ENCODE measurements around the gene FAM163A. TPM values are rescaled to one million over a fixed set of nuclear protein-coding genes. Genes with fewer than 3 reads are reported as not detected.

Gene FAM163A
- total RNA-seq, 5 donors from 2014 or later (not counting 1 experiment from before 2014, with no cell fraction given): 0.25 TPM; not detected in 4

DNA sequence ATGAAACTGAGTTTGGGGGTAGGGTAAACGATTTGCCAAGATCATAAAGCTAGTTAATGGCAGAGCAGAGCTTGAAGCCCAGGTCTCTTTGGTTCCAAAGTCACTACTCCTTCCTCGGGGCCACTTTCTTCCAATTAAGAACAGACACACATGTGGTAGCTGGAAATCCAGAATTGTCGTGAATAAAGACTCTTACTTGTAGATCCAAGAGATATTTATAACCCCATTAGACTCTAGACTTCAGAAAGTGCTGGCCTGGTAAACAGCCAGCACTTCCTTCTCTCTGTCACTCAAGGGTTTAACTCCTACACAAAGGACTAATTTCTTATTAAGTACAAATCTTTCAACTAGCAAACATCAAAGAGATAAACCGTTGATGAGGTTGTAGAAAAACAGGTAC, 2.7 kb downstream of the FAM163A start:
- no peaks in the 10 kb centered on the region for H3K36me3 ChIP-seq (ENCODE audit: control insufficient read depth in 2 of 2, extremely low read depth in 1 of 2, insufficient read depth in 1 of 2, low read length in 1 of 2)
- H3K27ac Mint-ChIP-seq: no peak overlapping the region
- no peak overlapping the region for H3K4me3 Mint-ChIP-seq
- no peak overlapping the region for H3K4me3 ChIP-seq (ENCODE audit: control insufficient read depth in 1 of 2, extremely low read depth in 1 of 2, low read length in 1 of 2)
- ChIA-PET CTCF (interaction anchor here in 1 of 2 donors (0.5 kb wide), 1 partner anchor 69 kb away, joined by 4 read pairs; no protein-coding TSS in a partner anchor), POLR2A (no interaction called here)
- ATAC-seq (replicated peaks in 1 of 4) (no peak), DNase-seq (no peak)
- H3K4me1 ChIP-seq (ENCODE audit: control insufficient read depth in 1 of 2, extremely low read depth in 1 of 2, insufficient read depth in 2 of 2, low read length in 2 of 2): peaks cover 0 to 6% of the 10 kb centered on the region in 2 experiments
- peaks cover 9 to 13% (median 12%) of the 10 kb centered on the region in 3 donors for H3K4me1 Mint-ChIP-seq
- no peaks in the 10 kb centered on the region for H3K9me3 Mint-ChIP-seq
- H3K27me3 ChIP-seq (replicated peaks in 1 of 2; ENCODE audit: control insufficient read depth in 2 of 2, extremely low read depth in 1 of 2, insufficient read depth in 2 of 2, low read length in 1 of 2): peaks cover 29 to 32% of the 10 kb centered on the region in 2 experiments
- no peak overlapping the region for H3K27ac ChIP-seq (ENCODE audit: low read length)
- no peaks in the 10 kb centered on the region for H3K9me3 ChIP-seq
- no peaks in the 10 kb centered on the region for H3K36me3 Mint-ChIP-seq
- peaks cover 57 to 62% of the 10 kb centered on the region in 2 donors for H3K27me3 Mint-ChIP-seq
- 60% methylated on average over 2 of the region's 4 CpGs for WGBS (ENCODE audit: insufficient coverage)

DNA sequence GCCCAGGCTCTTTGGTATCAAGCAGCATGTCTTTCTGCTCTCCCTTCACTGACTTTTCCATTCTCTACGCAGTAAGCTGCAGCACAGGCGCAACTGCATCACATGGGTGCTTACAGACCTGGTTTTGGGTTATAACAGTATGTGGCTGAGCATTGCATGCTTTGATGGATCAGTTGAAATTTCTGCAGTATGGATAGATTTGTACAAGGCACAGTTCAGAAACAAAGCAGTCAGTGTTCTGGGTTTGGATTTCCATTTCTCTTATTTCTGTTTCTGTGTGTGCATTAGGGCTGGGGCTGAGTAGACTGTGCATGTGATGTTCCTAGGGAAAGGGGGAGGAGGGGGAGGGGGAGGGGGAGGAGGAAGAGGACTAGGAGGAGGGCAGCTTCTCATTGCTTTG, 4.5 kb downstream of the FAM163A start:
- Mint-ChIP-seq H3K27me3 (peaks cover 39 to 44% of the 10 kb centered on the region in 2 donors), H3K4me3 (no peak overlapping the region), H3K36me3 (no peaks in the 10 kb centered on the region), H3K9me3 (no peaks in the 10 kb centered on the region), H3K4me1 (peaks cover 4 to 7% (median 4%) of the 10 kb centered on the region in 3 donors), H3K27ac (no peak overlapping the region)
- H3K36me3 ChIP-seq (ENCODE audit: control insufficient read depth in 2 of 2, extremely low read depth in 1 of 2, insufficient read depth in 1 of 2, low read length in 1 of 2): no peaks in the 10 kb centered on the region
- ATAC-seq (replicated peaks in 1 of 4) (no peak), DNase-seq (no peak)
- H3K4me3 ChIP-seq (ENCODE audit: control insufficient read depth in 1 of 2, extremely low read depth in 1 of 2, low read length in 1 of 2): no peak overlapping the region
- H3K27ac ChIP-seq (ENCODE audit: low read length): no peak overlapping the region
- H3K27me3 ChIP-seq (replicated peaks in 1 of 2; ENCODE audit: control insufficient read depth in 2 of 2, extremely low read depth in 1 of 2, insufficient read depth in 2 of 2, low read length in 1 of 2): peaks cover 11 to 28% of the 10 kb centered on the region in 2 experiments
- H3K9me3 ChIP-seq: no peaks in the 10 kb centered on the region
- CTCF ChIA-PET: interaction anchor here in 1 of 2 donors (0.6 kb wide), 1 partner anchor 33 kb away, joined by 3 read pairs; no protein-coding TSS in a partner anchor
- no CpG with 5 or more reads among the region's 2 CpGs for WGBS (ENCODE audit: insufficient coverage)
- POLR2A ChIA-PET: no interaction called here
- H3K4me1 ChIP-seq (ENCODE audit: control insufficient read depth in 1 of 2, extremely low read depth in 1 of 2, insufficient read depth in 2 of 2, low read length in 2 of 2): peaks cover 0 to 5% of the 10 kb centered on the region in 2 experiments

GRCh38 chr1:179748772-179749171, 5.7 kb downstream of the FAM163A start:
- CTCF ChIA-PET: no interaction called here
- ATAC-seq (replicated peaks in 1 of 4): no peak
- no peak overlapping the region for H3K27ac Mint-ChIP-seq
- POLR2A ChIA-PET: no interaction called here
- H3K36me3 Mint-ChIP-seq: no peaks in the 10 kb centered on the region
- no peaks in the 10 kb centered on the region for H3K36me3 ChIP-seq (ENCODE audit: control insufficient read depth in 2 of 2, extremely low read depth in 1 of 2, insufficient read depth in 1 of 2, low read length in 1 of 2)
- peaks cover 10 to 22% of the 10 kb centered on the region in 2 experiments for H3K27me3 ChIP-seq (replicated peaks in 1 of 2; ENCODE audit: control insufficient read depth in 2 of 2, extremely low read depth in 1 of 2, insufficient read depth in 2 of 2, low read length in 1 of 2)
- no CpG with 5 or more reads among the region's 4 CpGs for WGBS (ENCODE audit: insufficient coverage)
- H3K9me3 ChIP-seq: no peaks in the 10 kb centered on the region
- peaks cover 39 to 41% of the 10 kb centered on the region in 2 donors for H3K27me3 Mint-ChIP-seq
- DNase-seq: no peak
- no peak overlapping the region for H3K4me3 ChIP-seq (ENCODE audit: control insufficient read depth in 1 of 2, extremely low read depth in 1 of 2, low read length in 1 of 2)
- peaks cover 0 to 3% (median 0%) of the 10 kb centered on the region in 3 donors for H3K4me1 Mint-ChIP-seq
- no peaks in the 10 kb centered on the region for H3K9me3 Mint-ChIP-seq
- H3K4me1 ChIP-seq (ENCODE audit: control insufficient read depth in 1 of 2, extremely low read depth in 1 of 2, insufficient read depth in 2 of 2, low read length in 2 of 2): no peaks in the 10 kb centered on the region
- H3K27ac ChIP-seq (ENCODE audit: low read length): no peak overlapping the region
- H3K4me3 Mint-ChIP-seq: no peak overlapping the region

- CTCF ChIA-PET: interaction anchor here in 1 of 2 donors (0.6 to 0.9 kb wide), 2 partner anchors 44 to 398 kb away, joined by 3 read pairs; no protein-coding TSS in a partner anchor
- 29% methylated on average over 1 of the region's 1 CpG for WGBS (ENCODE audit: insufficient coverage)
- H3K9me3 ChIP-seq: no peaks in the 10 kb centered on the region
Measured at GRCh38 chr1:179750630-179751029, 7.5 kb downstream of the FAM163A start.

DNA sequence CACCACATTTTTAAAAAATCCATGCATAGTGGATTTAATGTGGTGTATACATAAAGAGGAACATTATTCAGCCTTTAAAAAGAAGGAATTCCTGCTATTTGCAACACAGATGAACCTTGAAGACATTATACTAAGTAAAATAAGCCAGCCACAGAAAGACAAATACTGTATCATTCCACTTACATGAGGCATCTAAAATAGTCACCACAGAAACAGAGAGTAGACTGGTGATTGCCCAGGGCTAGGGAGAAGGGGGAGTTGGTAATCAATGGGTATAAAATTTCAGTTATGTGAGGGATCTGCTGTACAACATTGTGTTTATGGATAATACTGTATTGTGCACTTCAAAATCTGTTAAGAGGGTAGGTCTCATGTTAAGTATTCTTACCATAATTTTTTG, 10.0 kb downstream of the FAM163A start:
- H3K27me3 Mint-ChIP-seq: peaks cover 10 to 11% of the 10 kb centered on the region in 2 donors
- ChIA-PET POLR2A (no interaction called here), CTCF (no interaction called here)
- Histone ChIP-seq H3K27me3 (replicated peaks in 1 of 2; ENCODE audit: control insufficient read depth in 2 of 2, extremely low read depth in 1 of 2, insufficient read depth in 2 of 2, low read length in 1 of 2) (peaks cover 0 to 4% of the 10 kb centered on the region in 2 experiments), H3K27ac (ENCODE audit: low read length) (no peak overlapping the region), H3K9me3 (no peaks in the 10 kb centered on the region), H3K4me3 (ENCODE audit: control insufficient read depth in 1 of 2, extremely low read depth in 1 of 2, low read length in 1 of 2) (no peak overlapping the region), H3K4me1 (ENCODE audit: control insufficient read depth in 1 of 2, extremely low read depth in 1 of 2, insufficient read depth in 2 of 2, low read length in 2 of 2) (no peaks in the 10 kb centered on the region), H3K36me3 (ENCODE audit: control insufficient read depth in 2 of 2, extremely low read depth in 1 of 2, insufficient read depth in 1 of 2, low read length in 1 of 2) (no peaks in the 10 kb centered on the region)
- ATAC-seq (replicated peaks in 1 of 4) (no peak), DNase-seq (no peak)
- no peak overlapping the region for H3K4me3 Mint-ChIP-seq
- no peaks in the 10 kb centered on the region for H3K36me3 Mint-ChIP-seq
- no peaks in the 10 kb centered on the region for H3K4me1 Mint-ChIP-seq
- H3K9me3 Mint-ChIP-seq: no peaks in the 10 kb centered on the region
- H3K27ac Mint-ChIP-seq: no peak overlapping the region

More at GRCh38 chr1:179750630-179751029, 7.5 kb downstream of the FAM163A start:
- H3K4me3 Mint-ChIP-seq: no peak overlapping the region
- H3K27ac Mint-ChIP-seq: no peak overlapping the region
- Histone ChIP-seq H3K4me3 (ENCODE audit: control insufficient read depth in 1 of 2, extremely low read depth in 1 of 2, low read length in 1 of 2) (no peak overlapping the region), H3K27me3 (replicated peaks in 1 of 2; ENCODE audit: control insufficient read depth in 2 of 2, extremely low read depth in 1 of 2, insufficient read depth in 2 of 2, low read length in 1 of 2) (peaks cover 3 to 7% of the 10 kb centered on the region in 2 experiments), H3K27ac (ENCODE audit: low read length) (no peak overlapping the region), H3K4me1 (ENCODE audit: control insufficient read depth in 1 of 2, extremely low read depth in 1 of 2, insufficient read depth in 2 of 2, low read length in 2 of 2) (no peaks in the 10 kb centered on the region), H3K36me3 (ENCODE audit: control insufficient read depth in 2 of 2, extremely low read depth in 1 of 2, insufficient read depth in 1 of 2, low read length in 1 of 2) (no peaks in the 10 kb centered on the region)
- H3K4me1 Mint-ChIP-seq: no peaks in the 10 kb centered on the region
- POLR2A ChIA-PET: no interaction called here
- H3K36me3 Mint-ChIP-seq: no peaks in the 10 kb centered on the region
- DNase-seq (no peak), ATAC-seq (replicated peaks in 1 of 4) (no peak)
- H3K27me3 Mint-ChIP-seq: peaks cover 28 to 29% of the 10 kb centered on the region in 2 donors
- no peaks in the 10 kb centered on the region for H3K9me3 Mint-ChIP-seq

GRCh38 chr1:179754041-179754624, 11.0 kb downstream of the FAM163A start:
- DNase-seq (no peak), ATAC-seq (replicated peaks in 1 of 4) (no peak)
- Histone ChIP-seq H3K4me3 (ENCODE audit: control insufficient read depth in 1 of 2, extremely low read depth in 1 of 2, low read length in 1 of 2) (no peak overlapping the region), H3K27ac (ENCODE audit: low read length) (no peak overlapping the region), H3K9me3 (no peaks in the 10 kb centered on the region), H3K27me3 (replicated peaks in 1 of 2; ENCODE audit: control insufficient read depth in 2 of 2, extremely low read depth in 1 of 2, insufficient read depth in 2 of 2, low read length in 1 of 2) (no peaks in the 10 kb centered on the region), H3K4me1 (ENCODE audit: control insufficient read depth in 1 of 2, extremely low read depth in 1 of 2, insufficient read depth in 2 of 2, low read length in 2 of 2) (no peaks in the 10 kb centered on the region), H3K36me3 (ENCODE audit: control insufficient read depth in 2 of 2, extremely low read depth in 1 of 2, insufficient read depth in 1 of 2, low read length in 1 of 2) (no peaks in the 10 kb centered on the region)
- H3K27ac Mint-ChIP-seq: no peak overlapping the region
- 86% methylated on average over 1 of the region's 4 CpGs for WGBS (ENCODE audit: insufficient coverage)
- no peaks in the 10 kb centered on the region for H3K9me3 Mint-ChIP-seq
- ChIA-PET CTCF (no interaction called here), POLR2A (no interaction called here)
- H3K4me3 Mint-ChIP-seq: no peak overlapping the region
- H3K4me1 Mint-ChIP-seq: no peaks in the 10 kb centered on the region
- H3K36me3 Mint-ChIP-seq: no peaks in the 10 kb centered on the region
- peaks cover 6 to 12% of the 10 kb centered on the region in 2 donors for H3K27me3 Mint-ChIP-seq

Data from T-cell (primary cell).